Glutamatergic neuron (in vitro differentiated cells): ENCODE data around the gene GMEB2. TPM values are rescaled to one million over a fixed set of nuclear protein-coding genes. Genes with fewer than 3 reads are reported as not detected.

ENCODE experiments used
- DNase-seq: peaks from one replicate; pipeline ENCODE4 v3.0.0; 2022
- H3K27ac Mint-ChIP-seq: one replicate; pipeline ENCODE4 v1.8.0; 2020; ENCODE audit warnings: mild to moderate bottlenecking, mixed read lengths, inconsistent platforms; ENCODE audit not compliant: unreplicated experiment
- H3K27me3 Mint-ChIP-seq: one replicate; pipeline ENCODE4 v1.8.0; 2020; ENCODE audit warnings: mild to moderate bottlenecking, moderate library complexity, mixed read lengths, inconsistent platforms; ENCODE audit not compliant: unreplicated experiment
- H3K36me3 Mint-ChIP-seq: one replicate; pipeline ENCODE4 v1.8.0; 2020; ENCODE audit warnings: mild to moderate bottlenecking, mixed read lengths, inconsistent platforms; ENCODE audit not compliant: unreplicated experiment
- H3K4me1 Mint-ChIP-seq: one replicate; pipeline ENCODE4 v1.8.0; 2020; ENCODE audit warnings: mild to moderate bottlenecking, low read depth, mixed read lengths, inconsistent platforms; ENCODE audit not compliant: unreplicated experiment
- H3K4me3 Mint-ChIP-seq: one replicate; pipeline ENCODE4 v1.8.0; 2020; ENCODE audit warnings: mild to moderate bottlenecking, mixed read lengths, inconsistent platforms; ENCODE audit not compliant: unreplicated experiment
- H3K9me3 Mint-ChIP-seq: one replicate; pipeline ENCODE4 v1.8.0; 2020; ENCODE audit warnings: mild to moderate bottlenecking, moderate library complexity, mixed read lengths, inconsistent platforms; ENCODE audit not compliant: unreplicated experiment
- total RNA-seq: library from RNA; stranded (reverse); fragmentation: NEBNext Ultra II Directional; extraction: Animal tissue kit (Norgen Biotek cat#: 25700); gene quantifications from one replicate; pipeline ENCODE4 v1.2.1, GENCODE V29; 2021; ENCODE audit not compliant: unreplicated experiment
- TF ChIP-seq, protein P1 (sequence below): fragments of 200-600 bp; sonication (generic); IDR thresholded peaks from one replicate; pipeline ENCODE4 v1.5.0; 2021; ENCODE audit not compliant: partially characterized antibody, unreplicated experiment

GMEB2 gene
- total RNA-seq, 1 donor from 2014 or later, result 12.8 TPM

DNA sequence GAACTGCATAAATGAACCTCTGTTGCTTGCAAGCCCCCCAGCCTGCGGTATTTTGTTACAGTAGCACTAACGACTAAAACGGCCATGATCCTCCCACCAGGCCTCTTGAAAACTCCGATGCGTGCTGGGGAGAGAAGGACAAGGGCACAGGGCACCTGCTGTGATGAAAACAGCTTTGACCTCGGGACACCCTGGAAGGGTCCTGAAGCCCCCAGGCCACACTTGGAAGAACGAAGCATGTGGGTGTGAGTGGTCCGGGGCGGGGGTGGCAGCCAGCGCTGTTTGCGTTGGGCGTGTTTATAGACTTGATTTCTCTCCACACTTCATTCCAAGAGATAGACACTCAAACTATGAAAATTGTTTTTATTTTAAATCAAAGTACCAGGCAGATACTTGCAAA is 39.6 kb downstream of the GMEB2 start:
- H3K9me3 Mint-ChIP-seq, result peaks cover 2% of the 10 kb centered on the region
- H3K4me3 Mint-ChIP-seq, result no peak overlapping the region
- H3K36me3 Mint-ChIP-seq, result no peaks in the 10 kb centered on the region
- no peak for DNase-seq
- TF ChIP-seq, protein P1, sequence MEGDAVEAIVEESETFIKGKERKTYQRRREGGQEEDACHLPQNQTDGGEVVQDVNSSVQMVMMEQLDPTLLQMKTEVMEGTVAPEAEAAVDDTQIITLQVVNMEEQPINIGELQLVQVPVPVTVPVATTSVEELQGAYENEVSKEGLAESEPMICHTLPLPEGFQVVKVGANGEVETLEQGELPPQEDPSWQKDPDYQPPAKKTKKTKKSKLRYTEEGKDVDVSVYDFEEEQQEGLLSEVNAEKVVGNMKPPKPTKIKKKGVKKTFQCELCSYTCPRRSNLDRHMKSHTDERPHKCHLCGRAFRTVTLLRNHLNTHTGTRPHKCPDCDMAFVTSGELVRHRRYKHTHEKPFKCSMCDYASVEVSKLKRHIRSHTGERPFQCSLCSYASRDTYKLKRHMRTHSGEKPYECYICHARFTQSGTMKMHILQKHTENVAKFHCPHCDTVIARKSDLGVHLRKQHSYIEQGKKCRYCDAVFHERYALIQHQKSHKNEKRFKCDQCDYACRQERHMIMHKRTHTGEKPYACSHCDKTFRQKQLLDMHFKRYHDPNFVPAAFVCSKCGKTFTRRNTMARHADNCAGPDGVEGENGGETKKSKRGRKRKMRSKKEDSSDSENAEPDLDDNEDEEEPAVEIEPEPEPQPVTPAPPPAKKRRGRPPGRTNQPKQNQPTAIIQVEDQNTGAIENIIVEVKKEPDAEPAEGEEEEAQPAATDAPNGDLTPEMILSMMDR, result no peak
- H3K27me3 Mint-ChIP-seq, result peaks cover 3% of the 10 kb centered on the region
- H3K27ac Mint-ChIP-seq, result no peak overlapping the region
- peaks cover 5% of the 10 kb centered on the region for H3K4me1 Mint-ChIP-seq

DNA sequence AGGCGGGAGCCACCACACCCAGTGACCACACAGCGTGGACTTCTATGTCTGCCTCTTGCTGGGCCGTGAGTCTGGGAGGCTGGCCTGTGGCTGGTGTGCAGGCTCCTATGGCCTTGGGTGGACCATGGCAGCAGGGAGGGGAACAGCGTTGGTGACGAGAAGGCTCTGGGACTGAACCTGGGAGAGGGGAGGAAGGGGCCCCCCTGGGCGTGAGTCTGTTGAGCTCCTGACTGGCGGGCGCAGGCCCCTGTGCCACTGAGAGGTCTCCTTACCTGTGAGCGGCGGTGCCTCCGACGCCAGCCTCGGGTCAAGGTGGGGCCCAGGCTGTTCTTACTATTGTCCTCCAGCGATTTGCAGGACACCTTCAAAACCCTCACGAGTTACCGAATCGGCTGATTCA is 40.1 kb downstream of the GMEB2 start:
- H3K4me3 Mint-ChIP-seq, result no peak overlapping the region
- peaks cover 5% of the 10 kb centered on the region for H3K4me1 Mint-ChIP-seq
- TF ChIP-seq, protein P1, result no peak
- H3K27ac Mint-ChIP-seq, result no peak overlapping the region
- no peaks in the 10 kb centered on the region for H3K36me3 Mint-ChIP-seq
- peaks cover 2% of the 10 kb centered on the region for H3K9me3 Mint-ChIP-seq
- H3K27me3 Mint-ChIP-seq, result peaks cover 2% of the 10 kb centered on the region
- no peak for DNase-seq

DNA sequence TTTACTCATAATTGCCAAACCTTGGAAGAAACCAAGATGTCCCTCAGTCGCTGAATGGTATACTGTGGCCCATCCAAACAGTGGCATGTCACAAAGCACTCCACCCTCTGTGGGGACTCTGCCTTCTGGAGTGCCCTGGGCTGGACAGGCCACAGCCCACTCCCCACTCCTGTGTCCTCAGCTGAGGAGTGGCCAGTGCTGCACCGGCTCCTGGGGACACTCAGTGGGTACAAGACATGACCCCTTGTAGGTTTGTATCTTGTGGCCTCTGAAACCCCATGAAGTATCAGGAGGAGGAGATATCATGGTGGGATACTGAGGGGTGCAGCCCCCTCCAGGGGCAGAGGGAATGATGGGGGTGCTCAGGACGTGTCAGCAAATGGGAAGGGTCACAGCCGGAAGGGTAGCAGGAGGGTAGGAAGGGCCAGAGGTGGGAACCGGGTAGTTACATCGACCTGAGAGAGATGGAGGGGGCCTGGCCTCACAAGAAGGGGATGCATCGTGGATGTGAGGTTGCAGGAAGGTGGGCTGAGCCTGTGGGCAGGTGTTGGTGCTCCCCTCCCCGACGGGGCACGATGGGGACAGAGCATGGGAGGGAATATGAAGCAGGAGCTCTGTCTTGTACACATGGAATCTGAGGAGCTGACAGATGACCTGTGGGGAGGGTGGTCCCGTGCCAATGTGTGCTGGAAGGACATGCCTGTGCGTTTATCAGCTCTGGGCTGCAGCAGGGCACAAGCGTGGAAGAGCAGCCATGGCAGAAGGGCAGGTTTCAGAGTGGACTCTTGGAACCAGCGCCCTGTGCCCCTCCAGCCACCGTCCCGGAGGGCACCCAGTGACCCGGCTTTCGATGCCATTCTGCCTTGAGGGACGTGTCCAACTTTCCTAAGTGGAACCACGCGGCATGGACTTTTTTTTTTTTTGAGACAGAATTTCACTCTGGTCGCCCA is 41.0 kb downstream of the GMEB2 start:
- no peaks in the 10 kb centered on the region for H3K36me3 Mint-ChIP-seq
- TF ChIP-seq, protein P1, result no peak
- H3K4me3 Mint-ChIP-seq, result no peak overlapping the region
- no peak overlapping the region for H3K27ac Mint-ChIP-seq
- H3K4me1 Mint-ChIP-seq, result peaks cover 8% of the 10 kb centered on the region
- no peak for DNase-seq
- H3K9me3 Mint-ChIP-seq, result peaks cover 2% of the 10 kb centered on the region
- H3K27me3 Mint-ChIP-seq, result peaks cover 2% of the 10 kb centered on the region

DNA sequence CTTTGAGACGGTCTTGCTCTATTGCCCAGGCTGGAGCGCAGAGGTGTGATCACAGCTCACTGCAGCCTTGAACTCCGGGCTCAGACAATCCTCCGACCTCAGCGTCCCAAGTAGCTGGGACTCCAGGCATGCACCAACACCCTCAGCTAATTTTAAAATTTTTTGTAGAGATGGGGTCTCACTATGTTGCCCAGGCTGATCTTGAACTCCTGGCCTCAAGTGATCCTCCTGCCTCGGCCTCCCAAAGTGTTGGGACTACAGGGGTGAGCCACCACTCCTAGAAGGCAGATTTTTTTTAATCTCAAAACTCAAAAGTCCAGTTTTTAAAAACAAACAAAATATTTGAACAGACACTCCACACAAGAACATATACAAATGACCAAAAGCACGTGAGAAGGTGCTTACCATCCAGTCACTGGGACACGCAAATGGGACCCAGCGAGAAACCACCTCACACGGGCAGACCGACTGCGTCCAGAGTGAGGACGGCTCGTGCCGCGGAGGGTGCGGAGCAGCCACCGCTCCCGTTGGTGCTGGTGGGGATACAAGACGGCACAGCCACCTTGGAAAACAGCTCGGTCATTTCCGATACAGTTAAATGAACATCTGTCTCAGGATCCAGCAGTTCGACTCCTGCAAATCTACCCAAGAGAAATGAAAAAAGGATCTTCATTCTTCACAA is 44.4 kb downstream of the GMEB2 start:
- Mint-ChIP-seq H3K27ac (no peak overlapping the region), H3K9me3 (peaks cover 6% of the 10 kb centered on the region), H3K27me3 (peaks cover 2% of the 10 kb centered on the region), H3K36me3 (no peaks in the 10 kb centered on the region), H3K4me1 (peaks cover 5% of the 10 kb centered on the region), H3K4me3 (no peak overlapping the region)
- DNase-seq, result no peak
- TF ChIP-seq, protein P1, result no peak
